H9 (cell line): ENCODE results near the gene ALDH1A3. TPM values are rescaled to one million over a fixed set of nuclear protein-coding genes. Genes with fewer than 3 reads are reported as not detected.

Source experiments
- DNase-seq: peaks from one replicate; pipeline ENCODE4 v3.0.0-alpha.2; 2017
- H2AFZ ChIP-seq: one replicate; pipeline ENCODE4 v1.6.1; 2013; ENCODE audit warnings: mild to moderate bottlenecking, low read length, control low read depth, moderate library complexity
- H2AK5ac ChIP-seq: 2 replicates; pipeline ENCODE4 v1.6.1; 2013; ENCODE audit warnings: low read length, control low read depth, mixed read lengths; ENCODE audit not compliant: insufficient read length
- H2BK120ac ChIP-seq: one replicate; pipeline ENCODE4 v1.6.1; 2013; ENCODE audit warnings: low read depth, mild to moderate bottlenecking, low read length, control low read depth, inconsistent platforms; ENCODE audit not compliant: poor library complexity, severe bottlenecking
- H2BK12ac ChIP-seq: 2 replicates; pipeline ENCODE4 v1.6.1; 2013; ENCODE audit warnings: low read length, control low read depth, mixed read lengths, low read depth; ENCODE audit not compliant: insufficient read length
- H2BK15ac ChIP-seq: 2 replicates; pipeline ENCODE4 v1.6.1; 2013; ENCODE audit warnings: low read depth, low read length, control low read depth
- H2BK20ac ChIP-seq: one replicate; pipeline ENCODE4 v1.6.1; 2013; ENCODE audit warnings: low read depth, mild to moderate bottlenecking, low read length, control low read depth, inconsistent platforms; ENCODE audit not compliant: poor library complexity, severe bottlenecking
- H2BK5ac ChIP-seq: 2 replicates; pipeline ENCODE4 v1.6.1; 2013; ENCODE audit warnings: low read length, control low read depth, mixed read lengths; ENCODE audit not compliant: insufficient read length
- H3K14ac ChIP-seq: 2 replicates; pipeline ENCODE4 v1.6.1; 2013; ENCODE audit warnings: low read length, control low read depth; ENCODE audit not compliant: insufficient read depth
- H3K18ac ChIP-seq: 2 replicates; pipeline ENCODE4 v1.6.1; 2013; ENCODE audit warnings: low read depth, mild to moderate bottlenecking, mixed read lengths, low read length, control low read depth; ENCODE audit not compliant: insufficient read length
- H3K23ac ChIP-seq: 2 replicates; pipeline ENCODE4 v1.6.1; 2013; ENCODE audit warnings: low read length, control low read depth, mixed read lengths, low read depth; ENCODE audit not compliant: insufficient read length
- H3K23me2 ChIP-seq: 2 replicates; pipeline ENCODE4 v1.6.1; 2013; ENCODE audit warnings: low read depth, mild to moderate bottlenecking, mixed read lengths, low read length, control low read depth; ENCODE audit not compliant: insufficient read length, poor library complexity, severe bottlenecking
- H3K27ac ChIP-seq: 2 replicates; pipeline ENCODE4 v1.5.1; 2013; ENCODE audit warnings: low read length, control low read depth, mixed read lengths, low read depth; ENCODE audit not compliant: insufficient read length
- H3K27me3 ChIP-seq: 2 replicates; pipeline ENCODE4 v1.6.1; 2013; ENCODE audit warnings: low read length, control low read depth, inconsistent platforms; ENCODE audit not compliant: insufficient read depth
- H3K4ac ChIP-seq: 2 replicates; pipeline ENCODE4 v1.6.1; 2013; ENCODE audit warnings: low read depth, mild to moderate bottlenecking, control low read depth, inconsistent platforms, low read length, moderate library complexity
- H3K4me1 ChIP-seq: 2 replicates; pipeline ENCODE4 v1.6.1; 2013; ENCODE audit warnings: low read length, control low read depth, inconsistent platforms; ENCODE audit not compliant: insufficient read depth
- H3K4me2 ChIP-seq: 2 replicates; pipeline ENCODE4 v1.6.1; 2013; ENCODE audit warnings: low read length, control low read depth, mixed read lengths; ENCODE audit not compliant: insufficient read length, insufficient read depth
- H3K56ac ChIP-seq: 2 replicates; pipeline ENCODE4 v1.6.1; 2013; ENCODE audit warnings: low read depth, mild to moderate bottlenecking, mixed read lengths, low read length, control low read depth; ENCODE audit not compliant: insufficient read length
- H3K79me1 ChIP-seq: 2 replicates; pipeline ENCODE4 v1.6.1; 2013; ENCODE audit warnings: low read depth, mild to moderate bottlenecking, moderate library complexity, low read length, control low read depth, inconsistent platforms; ENCODE audit not compliant: insufficient read depth, poor library complexity, severe bottlenecking
- H3K79me2 ChIP-seq: 2 replicates; pipeline ENCODE4 v1.6.1; 2013; ENCODE audit warnings: low read length, control low read depth, inconsistent platforms; ENCODE audit not compliant: insufficient read depth
- H3K9ac ChIP-seq: 2 replicates; pipeline ENCODE4 v1.6.1; 2013; ENCODE audit warnings: low read length, control low read depth, mixed read lengths; ENCODE audit not compliant: insufficient read length; ENCODE audit errors: extremely low read depth
- H3K9me3 ChIP-seq: one replicate; pipeline ENCODE4 v1.6.1; 2013; ENCODE audit warnings: low read depth, low read length, inconsistent platforms; ENCODE audit not compliant: control insufficient read depth
- H3T11ph ChIP-seq: one replicate; pipeline ENCODE4 v1.6.1; 2013; ENCODE audit warnings: mild to moderate bottlenecking, low read length, control low read depth, inconsistent platforms
- H4K20me1 ChIP-seq: one replicate; pipeline ENCODE4 v1.6.1; 2013; ENCODE audit not compliant: control insufficient read depth, insufficient read length, insufficient read depth
- H4K5ac ChIP-seq: 2 replicates; pipeline ENCODE4 v1.6.1; 2013; ENCODE audit warnings: low read depth, mild to moderate bottlenecking, mixed read lengths, low read length, control low read depth; ENCODE audit not compliant: insufficient read length
- H4K8ac ChIP-seq: replicated peaks from 2 replicates; pipeline ENCODE4 v1.6.1; 2013; ENCODE audit warnings: low read length, control low read depth, mixed read lengths, low read depth; ENCODE audit not compliant: insufficient read length
- H4K91ac ChIP-seq: 2 replicates; pipeline ENCODE4 v1.6.1; 2013; ENCODE audit warnings: low read depth, mild to moderate bottlenecking, moderate library complexity, mixed read lengths, low read length, control low read depth; ENCODE audit not compliant: insufficient read length
- H3K27ac Mint-ChIP-seq, 3 experiments: 2 replicates in 2 of 3; 3 replicates in 1 of 3; pipeline ENCODE4 v1.8.0; 2020 to 2021; ENCODE audit warnings: mixed read lengths in 3 of 3, mild to moderate bottlenecking in 1 of 3, moderate library complexity in 1 of 3
- H3K27me3 Mint-ChIP-seq: 2 replicates; pipeline ENCODE4 v1.8.0; 2021; ENCODE audit warnings: low read depth, mild to moderate bottlenecking, moderate library complexity, mixed read lengths
- H3K36me3 Mint-ChIP-seq, 3 experiments: 2 replicates in 2 of 3; 3 replicates in 1 of 3; pipeline ENCODE4 v1.8.0; 2020 to 2021; ENCODE audit warnings: low read depth in 3 of 3, mixed read lengths in 3 of 3; ENCODE audit not compliant: insufficient read depth in 1 of 3
- H3K4me1 Mint-ChIP-seq, 2 experiments: 2 replicates each; pipeline ENCODE4 v1.8.0; 2020; ENCODE audit warnings: mixed read lengths in 2 of 2
- H3K4me3 Mint-ChIP-seq, 2 experiments: 2 replicates in 1 of 2; 3 replicates in 1 of 2; pipeline ENCODE4 v1.8.0; 2020 to 2021; ENCODE audit warnings: mild to moderate bottlenecking in 2 of 2, mixed read lengths in 2 of 2, moderate library complexity in 1 of 2
- H3K9me3 Mint-ChIP-seq, 2 experiments: 2 replicates in 1 of 2; 3 replicates in 1 of 2; pipeline ENCODE4 v1.8.0; 2020; ENCODE audit warnings: mild to moderate bottlenecking in 2 of 2, mixed read lengths in 2 of 2, moderate library complexity in 1 of 2
- CTCF ChIP-seq: fragments of 200-600 bp; sonication (generic); conservative IDR thresholded peaks from 3 replicates; pipeline ENCODE4 v1.8.0; 2021; ENCODE audit warnings: antibody characterized with exemption, mild to moderate bottlenecking
- WGBS: extraction: QIAGEN DNeasy Blood & Tissue Kit; methylation state at CpG from one replicate; pipeline ENCODE4 v1.1.7; 2013; ENCODE audit warnings: missing lambda C conversion rate, low lambda C conversion rate, mixed read lengths; ENCODE audit not compliant: insufficient read length; ENCODE audit errors: extremely low coverage; 5-methylcytosine and 5-hydroxymethylcytosine counted together
- total RNA-seq: library from RNA; stranded (reverse); gene quantifications from 2 replicates; pipeline ENCODE4 v1.2.1, GENCODE V29; 2021

The ALDH1A3 gene
- total RNA-seq, 1 experiment from 2014 or later: 9.2 TPM

GRCh38 chr15:100902436-100903167 lies 23.0 kb downstream of the ALDH1A3 start:
- no peak overlapping the region for H2BK120ac ChIP-seq
- Mint-ChIP-seq H3K9me3 (no peaks in the 10 kb centered on the region), H3K36me3 (peaks cover 0 to 41% (median 4%) of the 10 kb centered on the region in 3 experiments; a peak in 3 of 7 replicates), H3K4me3 (no peak overlapping the region), H3K4me1 (peaks cover 7 to 17% of the 10 kb centered on the region in 2 experiments), H3K27me3 (no peaks in the 10 kb centered on the region; the same call in 1 of the 2 replicates), H3K27ac (no peak overlapping the region; a peak in 2 of 7 replicates)
- H2BK20ac ChIP-seq: no peak overlapping the region
- no peak overlapping the region for H3K18ac ChIP-seq
- no peak for TF ChIP-seq CTCF
- no peak overlapping the region for H3K4ac ChIP-seq
- H2BK5ac ChIP-seq: no peak overlapping the region
- H2BK12ac ChIP-seq: no peak overlapping the region
- H3K9me3 ChIP-seq: no peaks in the 10 kb centered on the region
- no peaks in the 10 kb centered on the region for H3K4me1 ChIP-seq
- H3T11ph ChIP-seq: no peak overlapping the region
- H4K20me1 ChIP-seq: no peaks in the 10 kb centered on the region
- no peaks in the 10 kb centered on the region for H3K79me1 ChIP-seq
- H3K23ac ChIP-seq: no peak overlapping the region
- no peak overlapping the region for H2AFZ ChIP-seq
- H3K14ac ChIP-seq: no peak overlapping the region
- no peak overlapping the region for H4K8ac ChIP-seq
- H4K91ac ChIP-seq: no peak overlapping the region
- no peak overlapping the region for H3K4me2 ChIP-seq
- H2AK5ac ChIP-seq: no peak overlapping the region
- no peaks in the 10 kb centered on the region for H3K79me2 ChIP-seq
- no peak overlapping the region for H3K27ac ChIP-seq
- no CpG with 5 or more reads among the region's 22 CpGs for WGBS
- H3K9ac ChIP-seq: no peak overlapping the region
- H2BK15ac ChIP-seq: no peak overlapping the region
- DNase-seq: peak; percentile 10
- no peaks in the 10 kb centered on the region for H3K23me2 ChIP-seq
- H3K56ac ChIP-seq: no peak overlapping the region
- H4K5ac ChIP-seq: no peak overlapping the region
- H3K27me3 ChIP-seq: no peaks in the 10 kb centered on the region
